NCI-H2081 treated with DMSO at 0.1 percent for 48 hours (cell line): Measurements from ENCODE around the gene WRAP73.
"Not testable (repeated sequence)": the region's sequence is repeated elsewhere in the genome, so short reads cannot be mapped to it uniquely, and the experiment has no call there.

Experiments
- DNase-seq: peaks from one replicate; lab custom pipeline; 2025; lab: John Stamatoyannopoulos, UW

WRAP73 gene

GRCh38 chr1:3596663-3597598 is 53.0 kb downstream of the WRAP73 start:
- no peak for DNase-seq

- no peak for DNase-seq
Observed at GRCh38 chr1:3595949-3596348, 54.0 kb downstream of the WRAP73 start.

GRCh38 chr1:3594706-3595377 is 55.1 kb downstream of the WRAP73 start:
- DNase-seq, result no peak

- no peak for DNase-seq
Observed at GRCh38 chr1:3593745-3594144, 56.2 kb downstream of the WRAP73 start.

GRCh38 chr1:3593334-3593733 is 56.6 kb downstream of the WRAP73 start:
- no peak for DNase-seq

GRCh38 chr1:3590951-3591865 is 58.7 kb downstream of the WRAP73 start:
- no peak for DNase-seq

GRCh38 chr1:3590139-3590763 is 59.7 kb downstream of the WRAP73 start:
- no peak for DNase-seq

GRCh38 chr1:3588395-3588794 is 61.5 kb downstream of the WRAP73 start:
- no peak for DNase-seq

GRCh38 chr1:3586986-3587759 is 62.7 kb downstream of the WRAP73 start:
- DNase-seq, result no peak

GRCh38 chr1:3585940-3586568 is 63.8 kb downstream of the WRAP73 start:
- no peak for DNase-seq

GRCh38 chr1:3585353-3585868 is 64.5 kb downstream of the WRAP73 start:
- not testable (repeated sequence) for DNase-seq

- no peak for DNase-seq
Observed at GRCh38 chr1:3584915-3585314, 65.0 kb downstream of the WRAP73 start.

- not testable (repeated sequence) for DNase-seq
Observed at GRCh38 chr1:3583751-3584150, 66.2 kb downstream of the WRAP73 start.

- DNase-seq, result no peak
Observed at GRCh38 chr1:3581296-3582036, 68.4 kb downstream of the WRAP73 start.
